ENCODE results near the gene LAMC2. TPM values are rescaled to one million over a fixed set of nuclear protein-coding genes. Genes with fewer than 3 reads are reported as not detected.

Gene LAMC2
- total RNA-seq, 1 experiment from 2014 or later = 0.11 TPM

- CTCF ChIA-PET = no interaction called here
- H3K4me1 ChIP-seq (ENCODE audit: insufficient read depth, low read length, poor library complexity, severe bottlenecking) = peaks cover 8% of the 10 kb centered on the region
- no TSS peak for BruUV-seq (replicated peaks)
- no peak overlapping the region for H3K4me3 ChIP-seq (ENCODE audit: low read depth, low read length, poor library complexity, severe bottlenecking)
- H3K36me3 ChIP-seq (ENCODE audit: insufficient read depth, low read length, poor library complexity, severe bottlenecking) = peaks cover 6% of the 10 kb centered on the region
- no peaks in the 10 kb centered on the region for H3K9me3 ChIP-seq (ENCODE audit: low read depth, low read length, poor library complexity, severe bottlenecking)
- POLR2A ChIA-PET (ENCODE audit: low non-redundant PET) = no interaction called here
- H3K27ac ChIP-seq (ENCODE audit: low read depth, low read length, poor library complexity, severe bottlenecking) = no peak overlapping the region
- TF ChIP-seq CTCF (conservative IDR thresholded peaks at IDR 0.05; ENCODE audit: low read depth, low read length) (no peak), EZH2 (IDR thresholded peaks at IDR 0.05; ENCODE audit: borderline replicate concordance, low read depth, low read length, poor library complexity, severe bottlenecking) (no peak)
- intact Hi-C loops (cut with micrococcal nuclease; ENCODE audit: unreplicated experiment) = no loop called here
- DNase-seq (ENCODE audit: low spot score) = no peak
- H3K27me3 ChIP-seq (replicated peaks; ENCODE audit: insufficient read depth, low read depth, low read length, poor library complexity) = no peaks in the 10 kb centered on the region
Measured at GRCh38 chr1:183143576-183144315, 42.3 kb upstream of the LAMC2 start.

- intact Hi-C loops (cut with micrococcal nuclease; ENCODE audit: unreplicated experiment) = no loop called here
- H3K27ac ChIP-seq (ENCODE audit: low read depth, low read length, poor library complexity, severe bottlenecking) = no peak overlapping the region
- H3K9me3 ChIP-seq (ENCODE audit: low read depth, low read length, poor library complexity, severe bottlenecking) = no peaks in the 10 kb centered on the region
- H3K36me3 ChIP-seq (ENCODE audit: insufficient read depth, low read length, poor library complexity, severe bottlenecking) = peaks cover 3% of the 10 kb centered on the region
- ChIA-PET CTCF (no interaction called here), POLR2A (ENCODE audit: low non-redundant PET) (no interaction called here)
- BruUV-seq (replicated peaks) = no TSS peak
- no peaks in the 10 kb centered on the region for H3K4me1 ChIP-seq (ENCODE audit: insufficient read depth, low read length, poor library complexity, severe bottlenecking)
- no peak overlapping the region for H3K4me3 ChIP-seq (ENCODE audit: low read depth, low read length, poor library complexity, severe bottlenecking)
- no peaks in the 10 kb centered on the region for H3K27me3 ChIP-seq (replicated peaks; ENCODE audit: insufficient read depth, low read depth, low read length, poor library complexity)
- TF ChIP-seq CTCF (conservative IDR thresholded peaks at IDR 0.05; ENCODE audit: low read depth, low read length) = no peak
- TF ChIP-seq EZH2 (IDR thresholded peaks at IDR 0.05; ENCODE audit: borderline replicate concordance, low read depth, low read length, poor library complexity, severe bottlenecking) = no peak
- DNase-seq (ENCODE audit: low spot score) = no peak
Measured at GRCh38 chr1:183144752-183145151, 41.3 kb upstream of the LAMC2 start.

GRCh38 chr1:183147735-183148134, 38.3 kb upstream of the LAMC2 start:
- H3K9me3 ChIP-seq (ENCODE audit: low read depth, low read length, poor library complexity, severe bottlenecking) = no peaks in the 10 kb centered on the region
- intact Hi-C loops (cut with micrococcal nuclease; ENCODE audit: unreplicated experiment) = no loop called here
- CTCF ChIA-PET = no interaction called here
- no peak overlapping the region for H3K4me3 ChIP-seq (ENCODE audit: low read depth, low read length, poor library complexity, severe bottlenecking)
- TF ChIP-seq EZH2 (IDR thresholded peaks at IDR 0.05; ENCODE audit: borderline replicate concordance, low read depth, low read length, poor library complexity, severe bottlenecking) (no peak), CTCF (conservative IDR thresholded peaks at IDR 0.05; ENCODE audit: low read depth, low read length) (no peak)
- no TSS peak for BruUV-seq (replicated peaks)
- no peak overlapping the region for H3K27ac ChIP-seq (ENCODE audit: low read depth, low read length, poor library complexity, severe bottlenecking)
- no peaks in the 10 kb centered on the region for H3K36me3 ChIP-seq (ENCODE audit: insufficient read depth, low read length, poor library complexity, severe bottlenecking)
- POLR2A ChIA-PET (ENCODE audit: low non-redundant PET) = no interaction called here
- peaks cover 2% of the 10 kb centered on the region for H3K27me3 ChIP-seq (replicated peaks; ENCODE audit: insufficient read depth, low read depth, low read length, poor library complexity)
- H3K4me1 ChIP-seq (ENCODE audit: insufficient read depth, low read length, poor library complexity, severe bottlenecking) = no peaks in the 10 kb centered on the region
- no peak for DNase-seq (ENCODE audit: low spot score)

Measured in A673 (cell line).